HepG2 (cell line): ENCODE results near the gene ZBED5. TPM values are rescaled to one million over a fixed set of nuclear protein-coding genes. Genes with fewer than 3 reads are reported as not detected.

Source experiments
- BCLAF1 ChIP-seq: fragments of 450-650 bp; IDR thresholded peaks from 2 replicates; pipeline ENCODE4 v1.6.1; 2017; ENCODE audit warnings: mild to moderate bottlenecking
- DNMT1 ChIP-seq: sonication (generic); formaldehyde crosslinking; IDR thresholded peaks from 2 replicates; pipeline ENCODE4 v1.5.1; 2020; ENCODE audit warnings: mild to moderate bottlenecking, missing genetic modification reagents
- DPF2 ChIP-seq: sonication (generic); formaldehyde crosslinking; IDR thresholded peaks from 2 replicates; pipeline ENCODE4 v1.4.0; 2020; ENCODE audit warnings: mild to moderate bottlenecking, low read depth, missing genetic modification reagents, borderline replicate concordance
- FOXO4 ChIP-seq: sonication (generic); formaldehyde crosslinking; conservative IDR thresholded peaks from 2 replicates; pipeline ENCODE4 v1.8.1; 2023; ENCODE audit warnings: missing genetic modification reagents
- GFI1 ChIP-seq: sonication (generic); formaldehyde crosslinking; IDR thresholded peaks from 2 replicates; pipeline ENCODE4 v1.5.0; 2020; ENCODE audit warnings: missing genetic modification reagents, mild to moderate bottlenecking, borderline replicate concordance
- KDM6A ChIP-seq: IDR thresholded peaks from 2 replicates; pipeline ENCODE4 v1.6.1; 2016; ENCODE audit warnings: low read depth
- MAF1 ChIP-seq: sonication (generic); formaldehyde crosslinking; IDR thresholded peaks from 2 replicates; pipeline ENCODE4 v1.5.0; 2020; ENCODE audit warnings: missing genetic modification reagents, borderline replicate concordance
- MTF2 ChIP-seq: sonication (generic); formaldehyde crosslinking; IDR thresholded peaks from 2 replicates; pipeline ENCODE4 v1.5.0; 2020; ENCODE audit warnings: missing genetic modification reagents, borderline replicate concordance
- NFYC ChIP-seq: IDR thresholded peaks from 2 replicates; pipeline ENCODE4 v1.6.1; 2016; ENCODE audit warnings: missing genetic modification reagents, missing compliant biosample characterization
- POLR2G ChIP-seq: fragments of 200-400 bp; formaldehyde crosslinking; IDR thresholded peaks from 2 replicates; pipeline ENCODE4 v1.6.1; 2018; ENCODE audit warnings: mild to moderate bottlenecking, low read depth, low read length, moderate library complexity
- ZBTB42 ChIP-seq: sonication (generic); formaldehyde crosslinking; IDR thresholded peaks from 2 replicates; pipeline ENCODE4 v1.5.0; 2020; ENCODE audit warnings: mild to moderate bottlenecking, missing genetic modification reagents
- ZKSCAN1 ChIP-seq: fragments of 150-350 bp; IDR thresholded peaks from 2 replicates; pipeline ENCODE4 v1.6.1; 2014; ENCODE audit warnings: low read length
- ZNF160 ChIP-seq: sonication (generic); formaldehyde crosslinking; IDR thresholded peaks from 2 replicates; pipeline ENCODE4 v1.8.0; 2022; ENCODE audit warnings: mild to moderate bottlenecking, inconsistent platforms, missing genetic modification reagents
- ZNF281 ChIP-seq: sonication (generic); formaldehyde crosslinking; IDR thresholded peaks from 2 replicates; pipeline ENCODE4 v1.4.0; 2020; ENCODE audit warnings: missing genetic modification reagents, borderline replicate concordance
- ZNF451 ChIP-seq: sonication (generic); formaldehyde crosslinking; IDR thresholded peaks from 2 replicates; pipeline ENCODE4 v1.5.0; 2020; ENCODE audit warnings: mild to moderate bottlenecking, missing genetic modification reagents
- ZNF543 ChIP-seq: sonication (generic); formaldehyde crosslinking; IDR thresholded peaks from 2 replicates; pipeline ENCODE4 v1.4.0; 2020; ENCODE audit warnings: mild to moderate bottlenecking, missing genetic modification reagents
- ZNF674 ChIP-seq: sonication (generic); formaldehyde crosslinking; IDR thresholded peaks from 2 replicates; pipeline ENCODE4 v1.5.0; 2020; ENCODE audit warnings: low read depth, mild to moderate bottlenecking, missing genetic modification reagents
- ZNF710 ChIP-seq: sonication (generic); formaldehyde crosslinking; IDR thresholded peaks from 2 replicates; pipeline ENCODE4 v1.5.0; 2020; ENCODE audit warnings: mild to moderate bottlenecking, missing genetic modification reagents, borderline replicate concordance
- ZNF878 ChIP-seq: sonication (generic); formaldehyde crosslinking; IDR thresholded peaks from 2 replicates; pipeline ENCODE4 v1.8.1; 2023; ENCODE audit warnings: mild to moderate bottlenecking, missing genetic modification reagents, moderate library complexity
- polyA plus RNA-seq, 8 experiments: library from polyadenylated mRNA; depleted of rRNA in 3 of 8; stranded (reverse) in 7 of 8; unstranded in 1 of 8; fragments of >200 nt; fragmentation: Illumina TruSeq in 4 of 8; extraction: Trizol in 4 of 8; gene quantifications; 2 replicates each; pipeline versions ENCODE4 v1.2.1 to v1.2.3, GENCODE V29; 2011 to 2016; ENCODE audit warnings: low read depth in 4 of 8, missing spikeins in 1 of 8, mixed read lengths in 1 of 8; ENCODE audit not compliant: insufficient read depth in 1 of 8
- total RNA-seq, 5 experiments: library from RNA; depleted of rRNA; stranded (reverse); fragments of >200 nt; fragmentation: Illumina TruSeq; extraction: Trizol; gene quantifications; 2 replicates each; pipeline ENCODE4 v1.2.3, GENCODE V29; 2016; ENCODE audit warnings: low read depth in 1 of 5

The ZBED5 gene
- total and polyA plus RNA-seq, 2 of the 13 experiments (the other 11 are each of a cell fraction or from before 2014, with no cell fraction given), result 18.2 to 38.6 TPM

GRCh38 chr11:10857709-10858438 is at the start of gene ZBED5 (continued):
- peak; percentile 57 for TF ChIP-seq ZNF281
- no peak for TF ChIP-seq ZKSCAN1
- 0 out of 2 replicates have a peak, but pooled peaks have one; percentile 83 for TF ChIP-seq FOXO4
- TF ChIP-seq POLR2G, result peak; percentile 86
- TF ChIP-seq ZBTB42 (CRISPR knock-in tag), result peak; percentile 82
- TF ChIP-seq MTF2 (CRISPR knock-in tag), result peak; percentile 95
- no peak for TF ChIP-seq ZNF674 (CRISPR knock-in tag)
- TF ChIP-seq ZNF543 (CRISPR knock-in tag), result peak; percentile 36; the same call in 1 of the 2 replicates
- no peak for TF ChIP-seq BCLAF1
- peak; percentile 94 for TF ChIP-seq NFYC (CRISPR knock-in tag)
- TF ChIP-seq ZNF160 (CRISPR knock-in tag), result no peak; the same call in 1 of the 2 replicates
- TF ChIP-seq ZNF451, result no peak; the same call in 1 of the 2 replicates
- no peak for TF ChIP-seq KDM6A (CRISPR knock-in tag)
- peak; percentile 61; the same call in 1 of the 2 replicates for TF ChIP-seq ZNF710 (CRISPR knock-in tag)
- TF ChIP-seq ZNF878 (CRISPR knock-in tag), result no peak
- TF ChIP-seq DNMT1 (CRISPR knock-in tag), result no peak
- no peak; the same call in 1 of the 2 replicates for TF ChIP-seq MAF1 (CRISPR knock-in tag)
- TF ChIP-seq DPF2 (CRISPR knock-in tag), result no peak
- TF ChIP-seq GFI1 (CRISPR knock-in tag), result no peak
